Ishikawa (cell line): Measurements from ENCODE around the gene FOXE3.

Experiments
- CEBPB ChIP-seq: IDR thresholded peaks from 2 replicates; pipeline ENCODE4 v1.6.1; 2012
- CREB1 ChIP-seq: IDR thresholded peaks from 2 replicates; pipeline ENCODE4 v1.6.1; 2012; ENCODE audit warnings: low read depth
- EGR1 ChIP-seq: IDR thresholded peaks from 2 replicates; pipeline ENCODE4 v1.6.1; 2012
- EP300 ChIP-seq: IDR thresholded peaks from 2 replicates; pipeline ENCODE4 v1.6.1; 2012; ENCODE audit warnings: borderline replicate concordance
- FOXM1 ChIP-seq: IDR thresholded peaks from 2 replicates; pipeline ENCODE4 v1.6.1; 2012; ENCODE audit warnings: low read depth, borderline replicate concordance
- MAX ChIP-seq: IDR thresholded peaks from 2 replicates; pipeline ENCODE4 v1.6.1; 2012
- NFIC ChIP-seq: IDR thresholded peaks from 2 replicates; pipeline ENCODE4 v1.6.1; 2012
- RAD21 ChIP-seq: IDR thresholded peaks from 2 replicates; pipeline ENCODE4 v1.6.1; 2012; ENCODE audit warnings: low read depth
- REST ChIP-seq: IDR thresholded peaks from 2 replicates; pipeline ENCODE4 v1.6.1; 2012; ENCODE audit warnings: low read depth, mild to moderate bottlenecking
- TAF1 ChIP-seq: IDR thresholded peaks from 2 replicates; pipeline ENCODE4 v1.6.1; 2012; ENCODE audit warnings: low read depth, mild to moderate bottlenecking
- TCF12 ChIP-seq: IDR thresholded peaks from 2 replicates; pipeline ENCODE4 v1.6.1; 2012; ENCODE audit warnings: low read depth
- TEAD4 ChIP-seq: IDR thresholded peaks from 2 replicates; pipeline ENCODE4 v1.6.1; 2012
- USF1 ChIP-seq: IDR thresholded peaks from 2 replicates; pipeline ENCODE4 v1.6.1; 2012
- YY1 ChIP-seq: IDR thresholded peaks from 2 replicates; pipeline ENCODE4 v1.6.1; 2012; ENCODE audit warnings: low read depth
- ZBTB7A ChIP-seq: IDR thresholded peaks from 2 replicates; pipeline ENCODE4 v1.6.1; 2012; ENCODE audit warnings: low read depth

Gene FOXE3

GRCh38 chr1:47460456-47460855 is 44.4 kb downstream of the FOXE3 start:
- TF ChIP-seq TAF1 = no peak
- no peak for TF ChIP-seq MAX

- TF ChIP-seq TCF12 (no peak), CREB1 (no peak), ZBTB7A (no peak), YY1 (no peak), NFIC (no peak), REST (no peak), MAX (no peak), TAF1 (no peak), EP300 (no peak), EGR1 (no peak), CEBPB (no peak), RAD21 (no peak), FOXM1 (no peak), USF1 (no peak), TEAD4 (no peak)
Measured at GRCh38 chr1:47465605-47466004, 49.5 kb downstream of the FOXE3 start.
